Cardiac septum (tissue), 1 donor: ENCODE results near the gene CHST5. TPM values are rescaled to one million over a fixed set of nuclear protein-coding genes. Genes with fewer than 3 reads are reported as not detected.

ENCODE experiments used
- DNase-seq: peaks from one replicate; pipeline ENCODE4 v3.0.0-alpha.2; 2020; ENCODE audit warnings: low spot score
- intact Hi-C: fragments of 100-400 bp; cut with DNase I; formaldehyde crosslinking; loops from one replicate; pipeline ENCODE4 v1.14.0; 2022
- total RNA-seq: library from RNA; stranded (reverse); fragmentation: NEBNext Ultra II Directional; extraction: Animal tissue kit (Norgen Biotek cat#: 25700); gene quantifications from one replicate; pipeline ENCODE4 v1.2.1, GENCODE V29; 2021
- donor health status: DM: no; HTN: no; CAD: no.

Gene CHST5
- total RNA-seq, 1 donor from 2014 or later, result 0.11 TPM

- intact Hi-C loops, result no loop called here
- no peak for DNase-seq
These were observed 49.8 kb downstream of the CHST5 start for GRCh38 chr16:75486014-75486675.

DNA sequence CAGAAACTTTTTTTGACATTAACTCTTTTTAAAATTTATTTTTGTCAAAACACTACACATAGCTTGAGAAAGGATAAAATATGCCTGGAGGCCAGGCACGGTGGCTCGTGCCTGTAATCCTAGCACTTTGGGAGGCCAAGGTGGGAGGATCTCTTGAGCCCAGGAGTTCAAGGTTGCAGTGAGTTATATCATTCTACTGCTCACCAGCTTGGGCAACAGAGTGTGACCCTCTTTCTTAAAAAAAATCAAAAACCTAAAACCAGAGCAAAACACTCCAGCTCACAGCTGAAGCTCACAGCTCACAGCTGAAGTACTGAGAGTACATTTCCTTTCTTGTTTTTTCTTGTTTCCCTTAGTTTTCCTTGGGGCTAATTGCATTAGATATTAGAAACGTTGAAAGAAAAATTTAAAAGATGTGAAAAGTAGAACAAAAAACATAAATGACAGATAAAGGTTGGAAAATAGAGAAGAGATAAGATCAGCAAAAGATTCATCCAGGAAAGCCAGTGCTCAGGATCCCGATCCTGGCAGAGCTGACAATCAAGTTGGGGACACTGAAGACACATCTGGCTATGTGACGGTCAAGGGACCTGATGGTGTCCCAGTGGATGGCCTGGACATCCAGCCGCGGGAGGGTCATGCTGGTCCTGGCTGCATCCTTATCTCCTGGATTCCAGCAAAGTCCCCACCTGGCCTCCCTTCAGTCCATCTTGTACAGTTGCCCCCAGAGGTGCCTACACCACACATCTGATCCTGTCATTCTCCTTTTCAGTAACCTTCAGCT, 50.5 kb downstream of the CHST5 start:
- intact Hi-C loops, result no loop called here
- DNase-seq, result no peak

DNA sequence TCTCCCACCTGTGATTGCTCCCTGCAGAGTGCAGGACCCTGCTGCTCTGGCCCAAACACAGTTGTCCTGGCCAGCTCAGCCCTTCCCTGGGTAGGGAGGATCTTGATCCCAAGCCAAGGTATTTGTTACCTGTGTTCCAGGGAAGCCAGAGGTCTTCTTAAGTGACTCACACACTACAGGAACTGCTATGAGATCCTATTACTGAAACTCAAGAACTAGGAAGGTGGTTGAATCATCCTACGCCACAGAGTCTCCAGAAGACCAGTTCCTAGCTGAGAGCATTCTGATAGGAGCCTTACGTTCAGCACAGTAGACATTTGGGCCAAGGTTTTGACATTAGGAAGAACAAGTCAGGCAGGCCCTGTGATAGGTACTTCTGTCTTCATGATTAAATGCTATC, 52.7 kb downstream of the CHST5 start:
- intact Hi-C loops, result no loop called here
- DNase-seq, result no peak

DNA sequence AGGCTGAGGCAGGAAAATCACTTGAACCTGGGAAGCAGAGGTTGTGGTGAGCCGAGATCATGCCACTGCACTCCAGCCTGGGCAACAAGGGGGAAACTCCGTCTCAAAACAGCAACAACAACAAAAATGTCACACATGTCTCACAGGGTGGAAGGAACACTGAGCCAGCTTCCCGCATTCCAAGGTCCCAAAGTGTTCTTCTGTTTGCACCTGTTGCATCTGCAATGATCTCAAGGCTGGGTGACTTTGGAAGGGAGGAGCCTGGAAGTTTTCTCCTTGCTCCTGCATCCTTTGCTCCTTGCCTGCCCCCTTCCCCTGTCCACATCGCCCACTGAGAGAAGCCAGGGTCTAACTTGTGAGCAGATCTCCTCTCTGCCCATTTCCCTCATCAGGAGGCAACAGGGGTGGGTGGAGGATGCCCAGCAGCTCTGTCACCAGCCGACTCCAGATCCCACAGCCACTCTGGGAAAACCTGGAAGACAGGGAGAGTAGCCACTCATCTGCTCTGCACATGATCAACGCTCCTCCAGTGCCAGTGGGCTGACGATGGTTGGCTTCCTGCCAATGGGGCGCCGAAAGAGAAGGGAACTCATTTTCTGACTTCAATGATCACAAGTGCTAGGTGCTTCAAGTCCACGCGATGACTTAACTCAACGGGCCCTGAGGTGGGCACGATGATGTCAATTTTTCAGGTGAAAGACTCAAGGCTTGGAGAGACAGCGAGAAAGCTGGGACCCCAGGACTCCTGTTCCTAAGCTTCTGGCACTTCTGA, 53.3 kb downstream of the CHST5 start:
- DNase-seq, result no peak
- intact Hi-C loops, result no loop called here

DNA sequence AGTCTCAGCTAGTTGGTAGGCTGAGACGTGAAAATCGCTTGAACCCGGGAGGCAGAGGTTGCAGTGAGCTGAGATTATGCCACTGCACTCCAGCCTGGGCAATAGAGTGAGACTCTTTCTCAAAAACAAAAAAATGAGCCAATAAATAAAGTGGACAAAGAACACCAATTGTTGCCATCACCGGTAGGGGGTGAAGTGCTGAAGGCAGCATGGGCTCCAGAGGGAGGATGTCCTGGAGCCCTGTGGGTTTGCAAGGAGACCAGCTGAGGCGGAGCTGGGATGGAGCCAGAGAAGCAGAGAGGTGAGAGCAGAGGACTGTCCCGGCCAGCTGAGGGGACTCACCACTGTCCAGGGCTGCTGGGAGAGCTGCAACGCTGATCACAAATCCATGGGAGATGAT, 54.4 kb downstream of the CHST5 start:
- intact Hi-C loops, result no loop called here
- no peak for DNase-seq

GRCh38 chr16:75479421-75479990, 56.4 kb downstream of the CHST5 start:
- DNase-seq, result no peak
- intact Hi-C loops, result no loop called here

Other genes with a start within 250 kb of the CHST5 start
- 24.6 TPM for gene CFDP1, start 102.6 kb downstream of the CHST5 start, total RNA-seq
- gene TMEM170A, start 71.4 kb downstream of the CHST5 start, total RNA-seq, result 10.4 TPM
- gene CHST6, start 40.7 kb downstream of the CHST5 start, total RNA-seq, result 4.5 TPM
- 8.5 TPM for gene TMEM231, start 20.1 kb upstream of the CHST5 start, total RNA-seq
- 233 TPM for gene GABARAPL2, start 30.3 kb upstream of the CHST5 start, total RNA-seq
- 28.0 TPM for gene ADAT1, start 87.2 kb upstream of the CHST5 start, total RNA-seq
- gene KARS1, start 111.6 kb upstream of the CHST5 start, total RNA-seq, result 89.3 TPM
- gene TERF2IP, start 111.7 kb upstream of the CHST5 start, total RNA-seq, result 76.0 TPM
- gene CPHXL2, start 140.9 kb upstream of the CHST5 start, total RNA-seq, result not detected
- not detected for gene DUXB, start 165.4 kb upstream of the CHST5 start, total RNA-seq
- gene CPHXL, start 190.4 kb upstream of the CHST5 start, total RNA-seq, result not detected